ENCODE data around the gene FAM171A1.
"Not testable (repeated sequence)": the region's sequence is repeated elsewhere in the genome, so short reads cannot be mapped to it uniquely, and the experiment has no call there.

FAM171A1 gene

GRCh38 chr10:15314482-15315045, 56.5 kb downstream of the FAM171A1 start:
- DNase-seq, result no peak

GRCh38 chr10:15313843-15314242, 57.2 kb downstream of the FAM171A1 start:
- DNase-seq, result no peak

- DNase-seq, result no peak
Observed at GRCh38 chr10:15313047-15313446, 58.0 kb downstream of the FAM171A1 start.

- no peak for DNase-seq
Observed at GRCh38 chr10:15311569-15312280, 59.4 kb downstream of the FAM171A1 start.

- DNase-seq, result no peak
Observed at GRCh38 chr10:15310776-15311568, 60.1 kb downstream of the FAM171A1 start.

- no peak for DNase-seq
Observed at GRCh38 chr10:15309221-15309620, 61.9 kb downstream of the FAM171A1 start.

GRCh38 chr10:15306735-15307280, 64.3 kb downstream of the FAM171A1 start:
- DNase-seq, result no peak

GRCh38 chr10:15305634-15306033, 65.5 kb downstream of the FAM171A1 start:
- DNase-seq, result no peak

- DNase-seq, result no peak
Observed at GRCh38 chr10:15305161-15305560, 65.9 kb downstream of the FAM171A1 start.

GRCh38 chr10:15302188-15302956, 68.7 kb downstream of the FAM171A1 start:
- not testable (repeated sequence) for DNase-seq

GRCh38 chr10:15300697-15301096, 70.4 kb downstream of the FAM171A1 start:
- DNase-seq, result no peak

GRCh38 chr10:15300145-15300544, 70.9 kb downstream of the FAM171A1 start:
- DNase-seq, result no peak

GRCh38 chr10:15296701-15297100, 74.4 kb downstream of the FAM171A1 start:
- DNase-seq, result no peak

- peak; percentile 16 for DNase-seq
Observed at GRCh38 chr10:15295537-15296325, 75.4 kb downstream of the FAM171A1 start.

GRCh38 chr10:15293862-15294842, 76.9 kb downstream of the FAM171A1 start:
- no peak for DNase-seq

- DNase-seq, result no peak
Observed at GRCh38 chr10:15290671-15291070, 80.4 kb downstream of the FAM171A1 start.

- peak; percentile 17 for DNase-seq
Observed at GRCh38 chr10:15290150-15290549, 80.9 kb downstream of the FAM171A1 start.

GRCh38 chr10:15280974-15281373, 90.1 kb downstream of the FAM171A1 start:
- DNase-seq, result no peak

- DNase-seq, result no peak
Observed at GRCh38 chr10:15280462-15280861, 90.6 kb downstream of the FAM171A1 start.

- no peak for DNase-seq
Observed at GRCh38 chr10:15279236-15279635, 91.9 kb downstream of the FAM171A1 start.

- DNase-seq, result no peak
Observed at GRCh38 chr10:15278786-15279185, 92.3 kb downstream of the FAM171A1 start.

All from MV-4-11 (cell line).